GM12801 (cell line): ENCODE data around the gene NRXN3.

Experiments
- CTCF ChIP-seq: IDR thresholded peaks from one replicate; pipeline ENCODE4 v1.5.1; 2011; ENCODE audit warnings: control low read depth; ENCODE audit not compliant: insufficient read length; ENCODE audit errors: extremely low read depth

NRXN3 gene

GRCh38 chr14:78627114-78627513 lies 456.9 kb downstream of the NRXN3 start:
- no peak for TF ChIP-seq CTCF

GRCh38 chr14:78631551-78631950 lies 461.4 kb downstream of the NRXN3 start:
- TF ChIP-seq CTCF, result no peak

GRCh38 chr14:78633752-78634151 lies 463.6 kb downstream of the NRXN3 start:
- no peak for TF ChIP-seq CTCF

GRCh38 chr14:78637489-78637888 lies 467.3 kb downstream of the NRXN3 start:
- no peak for TF ChIP-seq CTCF

GRCh38 chr14:78637908-78638475 lies 467.8 kb downstream of the NRXN3 start:
- no peak for TF ChIP-seq CTCF

GRCh38 chr14:78638926-78639325 lies 468.8 kb downstream of the NRXN3 start:
- TF ChIP-seq CTCF, result no peak

GRCh38 chr14:78644824-78645559 lies 474.8 kb downstream of the NRXN3 start:
- TF ChIP-seq CTCF, result no peak

- TF ChIP-seq CTCF, result no peak
Measured at GRCh38 chr14:78652727-78653126, 482.6 kb downstream of the NRXN3 start.
